ENCODE measurements around the gene POMT2. TPM values are rescaled to one million over a fixed set of nuclear protein-coding genes. Genes with fewer than 3 reads are reported as not detected.

POMT2 gene
- total RNA-seq, 1 donor from 2014 or later: 13.4 TPM

DNA sequence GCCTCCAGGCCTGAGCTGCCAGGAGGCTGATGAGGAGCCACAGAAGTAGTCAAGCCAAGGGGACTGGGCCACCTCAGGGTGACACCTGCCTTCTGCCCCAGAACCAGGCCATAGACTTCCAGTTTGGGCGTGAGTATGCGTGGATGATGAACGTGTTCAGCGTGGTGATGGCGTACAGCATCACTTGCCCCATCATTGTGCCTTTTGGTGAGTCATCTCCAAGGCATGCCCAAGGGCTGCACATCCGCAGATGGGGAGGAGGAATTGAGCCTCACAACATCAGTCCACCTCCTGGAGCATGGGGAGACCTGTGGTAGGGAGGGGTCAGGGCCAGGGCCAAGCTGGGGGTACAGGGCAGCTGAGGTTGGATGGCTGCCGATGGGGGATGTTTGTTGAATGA, 72.0 kb downstream of the POMT2 start:
- Histone ChIP-seq H3K4me3 (no peak overlapping the region), H3K36me3 (no peaks in the 10 kb centered on the region), H3K4me1 (no peaks in the 10 kb centered on the region), H3K27ac (replicated peaks) (no peak overlapping the region), H3K27me3 (ENCODE audit: low read depth) (peaks cover 13% of the 10 kb centered on the region), H3K9me3 (replicated peaks) (no peaks in the 10 kb centered on the region)
- intact Hi-C loops (cut with micrococcal nuclease): no loop called here
- no peak for DNase-seq
- TF ChIP-seq CTCF (IDR thresholded peaks at IDR 0.05; ENCODE audit: borderline replicate concordance): no peak

DNA sequence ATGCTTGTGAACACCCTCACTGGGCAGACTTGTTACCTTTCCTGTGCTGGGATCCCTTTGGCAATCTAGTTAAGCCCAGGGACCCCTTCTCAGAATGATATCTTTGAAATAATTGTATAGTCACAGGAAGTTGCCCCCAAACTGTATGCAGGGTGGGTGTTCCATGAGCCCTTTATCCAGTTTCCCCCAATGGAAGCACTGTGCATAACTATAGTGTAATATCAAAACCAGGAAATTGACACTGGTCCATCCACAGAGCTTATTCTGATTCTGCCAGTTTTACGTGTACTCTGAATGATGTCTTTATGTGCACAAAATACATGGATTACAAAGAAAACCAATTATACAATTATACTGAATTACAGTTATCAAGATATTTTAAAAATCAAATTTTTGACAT, 73.9 kb downstream of the POMT2 start:
- intact Hi-C loops (cut with micrococcal nuclease): no loop called here
- Histone ChIP-seq H3K27me3 (ENCODE audit: low read depth) (no peaks in the 10 kb centered on the region), H3K27ac (replicated peaks) (no peak overlapping the region), H3K9me3 (replicated peaks) (no peaks in the 10 kb centered on the region), H3K4me1 (no peaks in the 10 kb centered on the region), H3K36me3 (no peaks in the 10 kb centered on the region), H3K4me3 (no peak overlapping the region)
- TF ChIP-seq CTCF (IDR thresholded peaks at IDR 0.05; ENCODE audit: borderline replicate concordance): no peak
- no peak for DNase-seq

- DNase-seq: no peak
- no peak for TF ChIP-seq CTCF (IDR thresholded peaks at IDR 0.05; ENCODE audit: borderline replicate concordance)
- H3K36me3 ChIP-seq: no peaks in the 10 kb centered on the region
- H3K9me3 ChIP-seq (replicated peaks): no peaks in the 10 kb centered on the region
- intact Hi-C loops (cut with micrococcal nuclease): no loop called here
- no peaks in the 10 kb centered on the region for H3K27me3 ChIP-seq (ENCODE audit: low read depth)
- H3K27ac ChIP-seq (replicated peaks): no peak overlapping the region
- no peak overlapping the region for H3K4me3 ChIP-seq
- no peaks in the 10 kb centered on the region for H3K4me1 ChIP-seq
Measured at GRCh38 chr14:77245820-77246219, 74.9 kb downstream of the POMT2 start.

DNA sequence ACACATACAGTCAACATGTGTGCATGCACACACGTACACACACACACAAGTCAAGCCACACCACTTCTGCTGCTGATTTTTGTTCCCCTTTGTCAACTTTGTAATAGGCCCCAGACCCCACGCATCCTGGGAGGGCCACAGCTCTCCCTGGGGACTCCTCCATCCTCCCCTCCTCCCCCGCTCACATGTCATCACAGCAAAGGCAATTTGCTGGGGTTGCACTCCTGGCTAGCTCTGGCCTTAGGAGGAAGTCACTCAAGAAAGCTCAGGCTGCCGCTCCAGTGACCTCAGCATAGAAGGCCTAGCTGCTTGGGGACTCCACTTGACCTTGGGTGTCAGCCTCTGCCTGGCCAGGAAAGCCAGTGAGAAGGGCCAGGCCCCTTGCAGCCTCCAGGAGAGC, 76.8 kb downstream of the POMT2 start:
- TF ChIP-seq CTCF (IDR thresholded peaks at IDR 0.05; ENCODE audit: borderline replicate concordance): no peak
- H3K27ac ChIP-seq (replicated peaks): no peak overlapping the region
- DNase-seq: no peak
- H3K9me3 ChIP-seq (replicated peaks): no peaks in the 10 kb centered on the region
- intact Hi-C loops (cut with micrococcal nuclease): no loop called here
- no peaks in the 10 kb centered on the region for H3K36me3 ChIP-seq
- H3K27me3 ChIP-seq (ENCODE audit: low read depth): no peaks in the 10 kb centered on the region
- H3K4me3 ChIP-seq: no peak overlapping the region
- no peaks in the 10 kb centered on the region for H3K4me1 ChIP-seq

GRCh38 chr14:77242752-77243151, 77.9 kb downstream of the POMT2 start:
- Histone ChIP-seq H3K27ac (replicated peaks) (no peak overlapping the region), H3K36me3 (no peaks in the 10 kb centered on the region), H3K27me3 (ENCODE audit: low read depth) (no peaks in the 10 kb centered on the region), H3K4me1 (no peaks in the 10 kb centered on the region), H3K9me3 (replicated peaks) (no peaks in the 10 kb centered on the region), H3K4me3 (no peak overlapping the region)
- no peak for TF ChIP-seq CTCF (IDR thresholded peaks at IDR 0.05; ENCODE audit: borderline replicate concordance)
- intact Hi-C loops (cut with micrococcal nuclease): no loop called here
- DNase-seq: no peak

GRCh38 chr14:77241955-77242354, 78.7 kb downstream of the POMT2 start:
- intact Hi-C loops (cut with micrococcal nuclease): no loop called here
- Histone ChIP-seq H3K27me3 (ENCODE audit: low read depth) (peaks cover 4% of the 10 kb centered on the region), H3K4me1 (no peaks in the 10 kb centered on the region), H3K4me3 (no peak overlapping the region), H3K9me3 (replicated peaks) (no peaks in the 10 kb centered on the region), H3K36me3 (no peaks in the 10 kb centered on the region), H3K27ac (replicated peaks) (no peak overlapping the region)
- DNase-seq: no peak
- no peak for TF ChIP-seq CTCF (IDR thresholded peaks at IDR 0.05; ENCODE audit: borderline replicate concordance)

All from left ventricle myocardium inferior (tissue), 1 donor.